Measurements from ENCODE around the gene CDX1.

CDX1 gene

DNA sequence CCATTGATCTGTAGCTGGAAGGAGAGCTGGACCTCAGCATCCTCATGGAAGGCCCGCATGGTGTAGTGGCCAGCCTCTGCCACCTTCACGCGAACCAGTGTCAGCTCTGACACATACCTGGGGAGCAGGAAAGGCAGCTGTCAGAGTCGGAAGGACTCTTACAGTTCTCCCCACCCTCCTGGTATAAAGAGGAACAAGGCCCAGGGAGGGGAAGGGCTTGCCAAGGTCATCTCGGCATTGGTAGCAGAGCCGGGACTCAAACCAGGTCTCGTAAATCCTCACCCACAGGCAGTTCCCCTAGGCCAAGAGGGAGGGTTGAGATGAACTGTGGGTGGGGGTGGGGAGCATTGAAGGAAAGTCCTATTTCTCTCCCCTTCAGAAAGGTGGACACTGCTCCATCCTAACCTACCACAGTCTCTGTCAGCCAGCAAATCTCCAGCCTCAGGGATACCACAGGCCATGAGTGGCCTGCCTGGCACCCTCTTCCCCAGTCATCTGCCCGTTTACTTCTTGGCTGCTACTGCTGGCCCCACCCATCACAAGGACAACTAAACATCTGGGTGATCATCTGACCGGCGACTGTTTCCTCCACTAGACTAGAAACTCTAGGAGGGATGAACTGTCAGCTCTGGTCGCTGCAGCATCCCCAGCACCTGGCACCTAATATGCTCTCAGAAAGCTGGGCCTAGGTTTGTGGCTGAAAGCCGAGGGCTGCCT lies 34.4 kb upstream of the CDX1 start:
- peak; percentile 18 for DNase-seq

GRCh38 chr5:150132740-150133139 lies 33.8 kb upstream of the CDX1 start:
- DNase-seq, result no peak

GRCh38 chr5:150133581-150134197 lies 32.9 kb upstream of the CDX1 start:
- no peak for DNase-seq

DNA sequence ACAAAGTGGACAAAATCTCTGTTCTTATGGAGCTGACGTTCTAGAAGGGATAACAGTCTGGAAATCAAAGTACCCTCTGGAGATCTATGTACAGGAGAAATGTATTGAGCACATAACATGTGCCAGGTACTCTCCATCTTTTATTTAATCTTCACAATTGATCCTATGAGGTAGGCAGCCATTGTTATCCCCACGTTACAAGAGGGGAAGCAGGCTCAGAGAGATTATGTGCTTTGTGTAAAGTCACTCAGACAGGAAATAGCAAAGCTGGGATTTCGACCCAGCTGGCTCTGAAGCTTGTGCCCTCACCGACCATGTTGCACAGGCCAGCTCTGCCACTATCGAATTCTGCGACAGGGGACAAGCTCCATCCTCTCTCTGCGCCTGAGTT lies 32.4 kb upstream of the CDX1 start:
- DNase-seq, result no peak

DNA sequence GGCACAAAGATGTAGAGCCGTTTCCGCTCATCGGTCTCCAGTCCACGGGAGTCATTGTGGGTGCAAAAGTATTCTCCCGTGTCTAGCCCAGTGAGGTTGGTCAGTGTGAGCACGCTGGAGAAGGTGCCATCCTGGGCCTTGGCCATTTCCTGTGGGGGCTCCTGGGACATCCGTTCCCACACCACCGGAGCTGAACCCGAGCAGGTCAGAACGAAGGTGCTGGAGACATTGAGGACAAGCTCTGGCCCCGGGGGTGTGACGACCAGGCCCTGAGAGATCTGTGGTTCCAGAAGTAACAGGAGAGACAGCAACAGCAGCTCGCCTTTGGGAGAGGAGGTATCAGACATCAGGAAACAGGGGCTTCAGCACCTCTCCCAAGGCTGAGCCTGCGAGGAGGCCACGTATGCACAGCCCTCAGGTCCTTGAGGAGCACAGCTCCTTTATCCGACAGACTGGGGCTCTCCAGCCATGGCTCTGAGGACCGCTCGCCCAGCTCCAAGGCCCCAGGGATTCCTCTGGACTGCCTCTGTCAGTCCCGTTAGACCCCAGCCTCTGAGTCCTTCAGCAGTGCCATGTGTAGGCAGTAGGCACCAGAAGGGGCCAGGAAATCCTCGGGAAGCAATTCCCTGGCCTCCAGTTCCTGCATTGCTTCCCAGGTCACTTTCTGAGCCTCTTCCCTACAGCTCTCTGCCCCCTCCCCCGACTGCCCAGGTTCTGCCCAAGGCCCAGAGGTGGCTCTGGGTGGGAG lies 30.8 kb upstream of the CDX1 start:
- DNase-seq, result no peak

DNA sequence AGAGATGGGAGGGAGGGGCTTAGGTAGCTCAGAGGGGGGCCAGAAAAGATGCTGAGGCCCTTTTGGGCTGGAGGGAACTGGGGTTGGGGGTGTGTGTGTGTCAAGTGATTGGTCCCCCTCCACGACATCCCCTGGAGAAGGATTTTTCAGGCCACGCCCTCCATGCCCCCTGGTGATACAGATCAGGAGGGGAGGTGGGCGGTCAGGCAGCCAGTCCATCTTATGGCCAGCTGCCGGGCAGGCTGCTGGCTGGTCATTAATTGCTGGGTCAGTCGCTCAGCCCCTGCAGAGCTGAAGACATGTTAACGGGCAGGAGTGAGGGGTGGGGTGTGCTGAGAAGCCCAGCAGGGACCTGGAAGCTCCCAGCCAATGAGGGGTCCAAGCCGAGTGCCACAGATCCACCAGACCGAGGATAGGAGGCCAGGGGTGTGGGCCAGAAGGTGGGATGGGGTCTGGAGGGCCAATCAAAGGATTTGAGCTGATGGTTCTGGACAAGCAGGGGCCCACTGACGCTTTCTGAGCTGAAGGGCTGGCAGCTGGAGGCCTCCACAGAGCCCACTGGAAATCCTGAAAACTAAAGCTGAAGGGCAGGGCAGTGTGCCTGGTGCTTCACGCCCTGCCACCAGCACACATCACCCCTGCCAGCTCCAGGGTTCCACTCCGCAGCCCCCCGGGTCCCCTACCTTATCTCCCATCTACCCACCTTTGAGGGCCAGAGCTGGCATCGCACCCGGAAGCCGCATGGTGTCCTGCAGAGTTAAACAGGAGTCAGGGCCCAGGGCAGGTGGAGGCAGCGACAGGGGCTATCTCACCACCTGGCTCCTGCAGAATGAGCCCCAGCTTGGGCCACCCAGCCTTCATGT lies 30.0 kb upstream of the CDX1 start:
- DNase-seq, result no peak

GRCh38 chr5:150137168-150137957 lies 29.2 kb upstream of the CDX1 start:
- DNase-seq, result no peak

DNA sequence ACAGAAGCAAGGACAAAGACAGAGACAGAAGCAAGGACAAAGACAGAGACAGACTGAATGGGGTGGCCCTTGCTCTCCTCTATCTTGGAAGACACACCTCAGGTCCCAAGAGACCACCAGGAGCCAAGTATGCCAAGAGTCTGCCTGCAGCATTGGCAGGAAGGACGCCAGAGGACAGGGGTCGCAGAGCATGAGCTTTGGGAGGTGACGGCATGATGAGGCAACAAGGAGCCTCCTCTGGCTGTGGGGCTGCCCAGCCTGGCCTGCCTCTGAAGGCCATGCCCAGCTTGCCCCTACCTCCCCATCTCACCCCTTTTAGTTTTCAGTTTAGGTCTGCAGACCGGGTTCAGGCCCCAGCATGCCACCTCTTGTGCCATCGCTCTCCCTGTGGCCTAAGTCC lies 28.6 kb upstream of the CDX1 start:
- DNase-seq, result no peak

DNA sequence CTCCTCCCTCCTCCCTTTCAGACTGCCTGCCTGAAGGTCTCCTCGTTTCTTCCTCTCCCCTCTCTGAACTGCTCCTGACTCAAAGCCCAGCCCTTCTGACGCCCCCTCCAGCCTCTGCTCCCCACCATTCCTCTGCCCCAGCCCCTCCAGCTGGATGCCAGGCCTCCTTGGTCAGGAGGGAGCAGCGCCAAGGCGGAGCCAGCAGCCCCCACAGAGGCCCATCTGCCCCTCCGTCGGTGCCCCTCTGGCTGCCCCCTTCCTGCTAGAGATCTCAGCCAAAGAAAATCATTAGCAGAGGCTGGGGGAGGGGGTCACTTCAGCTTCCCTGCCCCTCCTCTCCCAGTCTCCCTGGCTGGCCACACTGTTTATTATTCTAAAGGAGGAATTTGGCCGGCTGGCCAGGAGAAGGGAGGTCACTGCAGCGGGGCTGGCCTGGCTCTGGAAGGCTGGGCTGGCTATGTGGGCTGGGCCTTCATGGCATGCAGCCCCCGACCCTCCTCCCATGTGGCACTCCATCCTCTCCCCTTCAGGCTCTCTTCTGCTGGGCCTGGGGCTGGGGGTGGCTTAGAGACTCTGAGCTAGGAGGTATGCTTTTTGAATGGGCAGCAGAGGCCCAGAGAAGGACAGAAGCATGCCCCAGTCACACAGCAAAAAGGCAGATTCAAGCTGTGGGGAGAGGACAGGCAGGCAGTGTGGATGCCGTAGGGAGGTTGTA lies 27.9 kb upstream of the CDX1 start:
- DNase-seq, result no peak

DNA sequence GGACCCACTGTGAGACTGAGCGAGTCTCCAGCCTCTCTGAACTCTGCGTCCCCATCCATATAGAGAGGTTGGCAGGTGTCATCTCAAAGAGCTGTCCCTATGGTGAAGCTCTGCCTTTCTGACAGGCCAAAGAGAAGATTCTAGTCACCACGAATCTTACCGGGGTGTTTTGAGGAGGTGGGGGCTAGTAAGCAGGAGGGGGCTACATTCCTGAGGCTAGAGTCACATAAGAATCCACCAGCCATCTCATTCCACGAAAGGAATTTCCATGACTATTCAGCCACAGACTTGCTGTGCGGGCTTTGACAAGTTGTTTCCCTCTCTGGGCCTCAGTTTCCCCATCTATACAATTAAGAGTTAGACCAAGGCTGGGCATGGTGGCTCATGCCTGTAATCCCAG lies 27.2 kb upstream of the CDX1 start:
- DNase-seq, result no peak

DNA sequence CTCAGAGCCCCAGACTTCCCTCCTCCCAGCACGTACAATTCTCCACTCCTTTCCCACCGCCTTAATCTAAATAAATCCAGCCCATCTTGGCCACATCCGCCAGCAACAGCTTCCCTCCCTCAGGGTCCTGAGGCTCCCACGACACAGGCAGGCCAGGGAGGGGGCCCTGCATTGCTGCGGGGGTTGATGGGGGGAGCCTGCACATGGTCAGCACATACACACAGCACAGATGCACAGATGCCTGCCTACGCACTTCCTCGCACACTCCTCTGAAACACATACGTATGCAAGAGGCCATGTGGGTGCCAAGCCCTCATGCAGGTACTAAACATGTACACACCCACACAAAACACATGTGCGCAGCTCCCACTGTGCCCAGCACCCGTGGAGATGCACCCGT lies 25.7 kb upstream of the CDX1 start:
- no peak for DNase-seq

DNA sequence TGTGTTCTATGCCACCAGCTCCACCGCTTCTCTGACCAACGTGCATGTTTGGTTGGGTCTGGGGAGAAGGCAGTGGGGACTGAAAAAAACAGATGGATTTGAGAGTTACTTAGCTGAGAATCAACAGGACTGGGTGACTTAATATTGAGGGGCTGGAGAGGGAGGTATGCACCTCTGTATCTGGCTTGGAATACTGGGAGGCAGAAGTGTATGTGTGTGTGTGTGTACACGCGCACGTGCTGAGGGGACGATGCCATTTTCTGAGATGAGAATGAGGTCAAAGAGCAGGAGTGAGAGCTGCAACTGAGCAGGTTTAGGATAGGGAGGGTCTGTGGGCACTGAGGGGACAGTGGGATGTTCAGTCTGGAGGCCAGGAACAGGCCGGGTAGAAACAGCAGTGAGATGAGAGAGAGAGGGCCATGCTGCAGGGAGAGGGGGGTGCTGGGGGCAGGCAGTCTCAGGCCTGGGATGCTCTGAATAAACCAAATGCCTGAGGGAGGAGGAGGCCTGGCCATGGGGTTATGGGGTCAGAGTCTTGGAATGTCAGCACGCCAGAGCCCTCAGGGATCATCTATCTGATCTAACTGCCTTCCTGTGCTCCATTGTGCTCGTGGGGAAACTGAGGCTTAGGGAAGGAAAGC lies 24.9 kb upstream of the CDX1 start:
- no peak for DNase-seq

- no peak for DNase-seq
Measured at GRCh38 chr5:150142185-150142958, 24.2 kb upstream of the CDX1 start.

DNA sequence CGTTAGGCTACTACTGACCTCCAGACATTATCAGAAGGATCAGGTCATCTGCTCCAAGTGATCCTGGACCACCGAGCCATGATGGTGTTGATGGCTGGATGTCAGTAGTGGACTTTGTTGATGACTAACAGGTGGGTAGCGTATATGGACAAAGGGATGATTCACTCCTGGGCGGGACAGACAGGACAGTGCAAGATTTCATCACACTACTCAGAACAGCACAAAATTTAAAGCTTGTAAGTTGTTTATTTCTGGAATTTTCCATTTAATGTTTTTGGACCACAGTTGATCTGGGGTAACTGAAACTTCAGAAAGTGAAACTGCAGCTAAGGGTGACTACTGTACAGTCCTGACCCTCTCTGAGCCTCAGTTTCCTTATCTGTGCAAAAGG lies 23.6 kb upstream of the CDX1 start:
- no peak for DNase-seq

- DNase-seq, result no peak
Measured at GRCh38 chr5:150143350-150144245, 23.0 kb upstream of the CDX1 start.

GRCh38 chr5:150144246-150144801 lies 22.3 kb upstream of the CDX1 start:
- DNase-seq, result no peak

- DNase-seq, result no peak
Measured at GRCh38 chr5:150144879-150145278, 21.7 kb upstream of the CDX1 start.

GRCh38 chr5:150146235-150146634 lies 20.3 kb upstream of the CDX1 start:
- DNase-seq, result no peak
